ENCODE data around the gene CNTD1. TPM values are rescaled to one million over a fixed set of nuclear protein-coding genes. Genes with fewer than 3 reads are reported as not detected.

Gene CNTD1
- total and polyA plus RNA-seq, 2 of the 4 experiments (the other 2 are of a cell fraction), result not detected

DNA sequence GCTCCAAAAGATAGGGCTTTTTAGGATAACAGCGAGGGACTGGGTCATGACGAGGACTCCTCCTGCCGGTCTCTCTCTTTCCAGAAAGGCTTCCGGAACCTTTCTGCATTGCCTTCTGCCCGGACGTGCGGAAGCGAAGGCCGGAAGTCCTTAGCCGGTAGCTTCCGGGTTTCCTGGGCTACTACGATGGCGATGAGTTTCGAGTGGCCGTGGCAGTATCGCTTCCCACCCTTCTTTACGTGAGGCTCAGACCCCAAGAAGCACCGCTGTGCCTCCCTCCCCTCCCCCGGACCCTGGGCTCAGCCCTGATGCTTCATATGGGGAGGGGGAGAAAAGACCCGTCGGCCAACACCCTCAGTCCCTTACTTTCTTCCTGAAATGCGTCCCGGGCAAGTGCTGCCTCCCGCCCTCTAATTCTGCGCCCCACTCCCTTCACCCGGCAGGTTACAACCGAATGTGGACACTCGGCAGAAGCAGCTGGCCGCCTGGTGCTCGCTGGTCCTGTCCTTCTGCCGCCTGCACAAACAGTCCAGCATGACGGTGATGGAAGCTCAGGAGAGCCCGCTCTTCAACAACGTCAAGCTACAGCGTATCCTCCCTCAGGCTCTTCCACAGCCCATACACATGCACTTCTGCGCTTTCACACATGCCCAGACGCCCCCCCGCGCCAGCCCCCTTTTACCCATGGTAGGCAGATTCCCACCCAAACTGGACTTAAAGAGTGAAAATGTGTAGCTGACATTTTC lies 25.2 kb upstream of the CNTD1 start, which contains the start of gene VPS25:
VPS25 (plus strand) TSS at position 160 of the 746 bp plus-strand sequence; CDS start at position 187, 27 bp downstream.
- in situ Hi-C loops (cut with MboI; ENCODE audit: low sequenced_read_pairs) (no loop called here), intact Hi-C loops (cut with micrococcal nuclease) (no loop called here), dilution Hi-C loops (cut with HindIII; ENCODE audit: low sequenced_read_pairs, unreplicated experiment) (no loop called here)
- Histone ChIP-seq H3K9me1 (ENCODE audit: insufficient read depth, low read length) (peaks cover 7% of the 10 kb centered on the region; the same call in 1 of the 2 replicates), H3K4me3 (ENCODE audit: insufficient read depth, low read depth, low read length) (peak within 1 kb of the TSS; percentile 84), H3K14ac (replicated peaks; ENCODE audit: low read depth, low read length) (peak within 1 kb of the TSS; percentile 92), H3K18ac (ENCODE audit: low read depth, low read length) (peak within 1 kb of the TSS; percentile 77), H3K36me3 (ENCODE audit: control insufficient read depth, insufficient read depth, low read length) (peaks cover 15% of the 10 kb centered on the region), H3K4me2 (ENCODE audit: low read depth, low read length) (peak within 1 kb of the TSS; percentile 90), H4K5ac (ENCODE audit: low read depth, low read length) (peak within 1 kb of the TSS; percentile 99), H3K4ac (ENCODE audit: low read depth, low read length) (peak within 1 kb of the TSS; percentile 96), H3K27me3 (ENCODE audit: control insufficient read depth, insufficient read depth, low read length) (no peaks in the 10 kb centered on the region), H3K9me3 (ENCODE audit: control insufficient read depth, insufficient read depth, low read length) (no peaks in the 10 kb centered on the region), H3K56ac (ENCODE audit: extremely low read depth, insufficient read depth, low read length) (peak within 1 kb of the TSS; percentile 97), H3K27ac (ENCODE audit: insufficient read depth, low read length) (peak within 1 kb of the TSS; percentile 96), H2BK5ac (ENCODE audit: low read depth, low read length, poor library complexity, severe bottlenecking) (peak within 1 kb of the TSS; percentile 90), H2AK5ac (ENCODE audit: low read depth, low read length) (peak within 1 kb of the TSS; percentile 94), H2AFZ (replicated peaks; ENCODE audit: low read length, poor library complexity) (peak within 1 kb of the TSS; percentile 90), H2BK20ac (ENCODE audit: low read depth, low read length) (peak within 1 kb of the TSS; percentile 64), H4K91ac (ENCODE audit: insufficient read depth, low read depth, low read length) (peak within 1 kb of the TSS; percentile 95), H3K79me1 (ENCODE audit: low read depth in 1 of 2, low read length in 2 of 2) (peaks cover 16 to 34% of the 10 kb centered on the region in 2 experiments; a peak in 3 of 4 replicates), H3K23ac (ENCODE audit: low read depth, low read length) (peak within 1 kb of the TSS; percentile 94), H2AK9ac (replicated peaks; ENCODE audit: low read depth, low read length, poor library complexity) (peak within 1 kb of the TSS; percentile 97), H2BK120ac (ENCODE audit: low read depth, low read length) (peak within 1 kb of the TSS; percentile 80), H3K9ac (ENCODE audit: low read depth, low read length) (peak within 1 kb of the TSS; percentile 97), H3K4me1 (ENCODE audit: control insufficient read depth, insufficient read depth, low read length) (peaks cover 2% of the 10 kb centered on the region; the same call in 1 of the 2 replicates), H2BK15ac (ENCODE audit: low read depth, low read length) (peak within 1 kb of the TSS; percentile 98; the same call in 2 of the 3 replicates), H4K8ac (ENCODE audit: low read depth in 2 of 2, low read length in 2 of 2) (peak within 1 kb of the TSS; percentile 81 to 97), H4K20me1 (ENCODE audit: insufficient read depth, low read length) (no peaks in the 10 kb centered on the region)
- ChIA-PET POLR2A (ENCODE audit: unreplicated experiment) (interaction anchor here (0.6 kb wide), 1 partner anchor 14 kb away, joined by 4 read pairs; no protein-coding TSS in a partner anchor), CTCF (interaction anchor here (0.6 to 1.5 kb wide), 2 partner anchors 10 to 148 kb away, joined by 5 to 8 read pairs; no protein-coding TSS in a partner anchor)
- DNase-seq (peak; percentile 87), ATAC-seq (ENCODE audit: low read depth) (peak; percentile 96)
- BruUV-seq (replicated peaks), result no TSS peak
- WGBS, 2 experiments (ENCODE audit: extremely low coverage in 2 of 2, insufficient read length in 1 of 2), result 0% methylated on average over 14 of the region's 39 CpGs; no CpG with 5 or more reads in 1 of the 2 experiments
- TF ChIP-seq, protein P1, sequence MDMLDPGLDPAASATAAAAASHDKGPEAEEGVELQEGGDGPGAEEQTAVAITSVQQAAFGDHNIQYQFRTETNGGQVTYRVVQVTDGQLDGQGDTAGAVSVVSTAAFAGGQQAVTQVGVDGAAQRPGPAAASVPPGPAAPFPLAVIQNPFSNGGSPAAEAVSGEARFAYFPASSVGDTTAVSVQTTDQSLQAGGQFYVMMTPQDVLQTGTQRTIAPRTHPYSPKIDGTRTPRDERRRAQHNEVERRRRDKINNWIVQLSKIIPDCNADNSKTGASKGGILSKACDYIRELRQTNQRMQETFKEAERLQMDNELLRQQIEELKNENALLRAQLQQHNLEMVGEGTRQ (IDR thresholded peaks at IDR 0.05; ENCODE audit: low read depth, low read length), result 0 out of 2 replicates have a peak, but pooled peaks have one; percentile 16
- TF ChIP-seq CEBPB (IDR thresholded peaks at IDR 0.05; ENCODE audit: low read depth, low read length) (no peak), CHD1 (IDR thresholded peaks at IDR 0.05; ENCODE audit: low read depth, low read length) (no peak), MAZ (IDR thresholded peaks at IDR 0.05; ENCODE audit: borderline replicate concordance, low read depth, low read length) (peak; percentile 37; the same call in 1 of the 2 replicates), RAD21 (IDR thresholded peaks at IDR 0.05; ENCODE audit: low read length) (peak; percentile 12; the same call in 1 of the 2 replicates), MAFK (IDR thresholded peaks at IDR 0.05; ENCODE audit: low read depth, low read length) (no peak), NFE2L2 (IDR thresholded peaks at IDR 0.05; ENCODE audit: low read depth, low read length) (no peak), RCOR1 (IDR thresholded peaks at IDR 0.05; ENCODE audit: insufficient replicate concordance, low read length) (no peak), BHLHE40 (IDR thresholded peaks at IDR 0.05; ENCODE audit: low read depth, low read length) (no peak), MXI1 (IDR thresholded peaks at IDR 0.05; ENCODE audit: borderline replicate concordance, low read depth, low read length) (no peak), SMC3 (IDR thresholded peaks at IDR 0.05; ENCODE audit: low read depth, low read length) (no peak), FOS (IDR thresholded peaks at IDR 0.05; ENCODE audit: low read depth, low read length) (no peak)
- TF ChIP-seq, protein P2, sequence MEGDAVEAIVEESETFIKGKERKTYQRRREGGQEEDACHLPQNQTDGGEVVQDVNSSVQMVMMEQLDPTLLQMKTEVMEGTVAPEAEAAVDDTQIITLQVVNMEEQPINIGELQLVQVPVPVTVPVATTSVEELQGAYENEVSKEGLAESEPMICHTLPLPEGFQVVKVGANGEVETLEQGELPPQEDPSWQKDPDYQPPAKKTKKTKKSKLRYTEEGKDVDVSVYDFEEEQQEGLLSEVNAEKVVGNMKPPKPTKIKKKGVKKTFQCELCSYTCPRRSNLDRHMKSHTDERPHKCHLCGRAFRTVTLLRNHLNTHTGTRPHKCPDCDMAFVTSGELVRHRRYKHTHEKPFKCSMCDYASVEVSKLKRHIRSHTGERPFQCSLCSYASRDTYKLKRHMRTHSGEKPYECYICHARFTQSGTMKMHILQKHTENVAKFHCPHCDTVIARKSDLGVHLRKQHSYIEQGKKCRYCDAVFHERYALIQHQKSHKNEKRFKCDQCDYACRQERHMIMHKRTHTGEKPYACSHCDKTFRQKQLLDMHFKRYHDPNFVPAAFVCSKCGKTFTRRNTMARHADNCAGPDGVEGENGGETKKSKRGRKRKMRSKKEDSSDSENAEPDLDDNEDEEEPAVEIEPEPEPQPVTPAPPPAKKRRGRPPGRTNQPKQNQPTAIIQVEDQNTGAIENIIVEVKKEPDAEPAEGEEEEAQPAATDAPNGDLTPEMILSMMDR (conservative IDR thresholded peaks at IDR 0.05; ENCODE audit: low read depth, low read length), result peak; percentile 30; the same call in 1 of the 2 replicates
